Testis (tissue), 3 donors: ENCODE data around the gene TNS2. TPM values are rescaled to one million over a fixed set of nuclear protein-coding genes. Genes with fewer than 3 reads are reported as not detected.

Experiments
- DNase-seq: peaks from one replicate; pipeline ENCODE4 v3.0.0-alpha.2; 2019
- H3K27ac ChIP-seq, 2 donors: fragments of 200-600 bp; sonication (generic); one replicate each; pipeline ENCODE4 v1.5.1; 2019
- H3K27me3 ChIP-seq: fragments of 200-600 bp; sonication (generic); one replicate; pipeline ENCODE4 v1.5.1; 2019
- H3K36me3 ChIP-seq: fragments of 200-600 bp; sonication (generic); one replicate; pipeline ENCODE4 v1.5.1; 2017; ENCODE audit warnings: low read depth; ENCODE audit errors: missing control alignments
- H3K4me1 ChIP-seq: fragments of 200-600 bp; sonication (generic); one replicate; pipeline ENCODE4 v1.5.1; 2019
- H3K4me3 ChIP-seq, 2 donors: fragments of 200-600 bp; sonication (generic); one replicate each; pipeline ENCODE4 v1.5.1; 2017 to 2019
- H3K9me3 ChIP-seq: fragments of 200-600 bp; sonication (generic); one replicate; pipeline ENCODE4 v1.5.1; 2017
- CTCF ChIP-seq, 3 experiments: fragments of 450-650 bp in 2 of 3; fragments of 200-600 bp in 1 of 3; sonication (generic) in 1 of 3; IDR thresholded peaks; one replicate each; pipeline ENCODE4 v1.5.1; 2016 to 2019; ENCODE audit warnings: antibody characterized with exemption in 3 of 3, mild to moderate bottlenecking in 2 of 3, moderate library complexity in 1 of 3
- POLR2A ChIP-seq: fragments of 450-650 bp; IDR thresholded peaks from one replicate; pipeline ENCODE4 v1.6.1; 2017; ENCODE audit warnings: antibody characterized with exemption, mild to moderate bottlenecking, moderate library complexity
- WGBS, 2 donors: methylation state at CpG; one replicate each; pipeline ENCODE4 v1.1.5; 2018; 5-methylcytosine and 5-hydroxymethylcytosine counted together
- intact Hi-C: fragments of 100-400 bp; cut with DNase I; formaldehyde crosslinking; loops from one replicate; pipeline ENCODE4 v1.15.1; 2023; ENCODE audit warnings: low total_unique reads
- polyA plus RNA-seq: library from polyadenylated mRNA; stranded (reverse); fragments of 350-450 nt; fragmentation: Illumina TruSeq; extraction: RNeasy Lipid Tissue Mini Kit (QIAGEN cat#74804); gene quantifications from one replicate; pipeline ENCODE4 v1.2.3, GENCODE V29; 2014; ENCODE audit warnings: low read depth, low replicate concordance; ENCODE audit not compliant: insufficient read depth
- total RNA-seq, 2 donors: library from RNA; depleted of rRNA; stranded (reverse); fragments of >200 nt; gene quantifications; one replicate each; pipeline ENCODE4 v1.2.3, GENCODE V29; 2016

TNS2 gene
- total and polyA plus RNA-seq, 3 donors from 2014 or later, result 47.0 to 138 (median 108) TPM

- TF ChIP-seq CTCF (IDR thresholded peaks at IDR 0.05) (no peak), POLR2A (peak; percentile 91)
- H3K4me3 ChIP-seq, result peak overlapping the region; percentile 76 to 88
- H3K36me3 ChIP-seq, result no peaks in the 10 kb centered on the region
- WGBS, 2 donors, result 0% methylated on average over 29 to 32 of the region's 44 CpGs
- no peaks in the 10 kb centered on the region for H3K9me3 ChIP-seq
- H3K27me3 ChIP-seq, result no peaks in the 10 kb centered on the region
- intact Hi-C loops, result no loop called here
- H3K4me1 ChIP-seq, result peaks cover 64% of the 10 kb centered on the region
- H3K27ac ChIP-seq, result peak overlapping the region; percentile 94 to 99
- DNase-seq, result peak; percentile 93
Observed at GRCh38 chr12:53046655-53047220, 3.1 kb upstream of the TNS2 start.

GRCh38 chr12:53047221-53048032 lies 2.4 kb upstream of the TNS2 start:
- H3K4me1 ChIP-seq, result peaks cover 70% of the 10 kb centered on the region
- 0% methylated on average over 29 of the region's 94 CpGs; no CpG with 5 or more reads in 1 of the 2 donors for WGBS, 2 donors
- H3K27ac ChIP-seq, result peak overlapping the region; percentile 92 to 99
- peak overlapping the region; percentile 62 to 88 for H3K4me3 ChIP-seq
- no peaks in the 10 kb centered on the region for H3K27me3 ChIP-seq
- peak in 1 of 3 experiments; percentile 41 for TF ChIP-seq CTCF (IDR thresholded peaks at IDR 0.05)
- no peak for TF ChIP-seq POLR2A
- no peaks in the 10 kb centered on the region for H3K9me3 ChIP-seq
- intact Hi-C loops, result no loop called here
- H3K36me3 ChIP-seq, result no peaks in the 10 kb centered on the region
- peak; percentile 79 for DNase-seq

GRCh38 chr12:53048033-53048779 lies 1.7 kb upstream of the TNS2 start:
- WGBS, 2 donors, result 17 to 67% methylated on average over 1 to 10 of the region's 10 CpGs
- intact Hi-C loops, result no loop called here
- TF ChIP-seq POLR2A, result no peak
- TF ChIP-seq CTCF (IDR thresholded peaks at IDR 0.05), result peak in 1 of 3 experiments; percentile 15

GRCh38 chr12:53048780-53049401 lies 974 bp upstream of the TNS2 start:
- Histone ChIP-seq H3K27ac (peak overlapping the region; percentile 89 to 92), H3K27me3 (no peaks in the 10 kb centered on the region), H3K4me3 (peak overlapping the region; percentile 67 to 71), H3K4me1 (peaks cover 83% of the 10 kb centered on the region), H3K9me3 (no peaks in the 10 kb centered on the region), H3K36me3 (no peaks in the 10 kb centered on the region)
- WGBS, 2 donors, result 32 to 37% methylated on average over 6 of the region's 6 CpGs
- DNase-seq, result peak; percentile 68
- intact Hi-C loops, result no loop called here
- TF ChIP-seq CTCF (IDR thresholded peaks at IDR 0.05) (no peak), POLR2A (no peak)

More at GRCh38 chr12:53048033-53048779, 1.7 kb upstream of the TNS2 start:
- H3K4me3 ChIP-seq, result peak overlapping the region; percentile 62 to 66
- no peaks in the 10 kb centered on the region for H3K9me3 ChIP-seq
- H3K27ac ChIP-seq, result peak overlapping the region; percentile 89 to 92
- H3K36me3 ChIP-seq, result no peaks in the 10 kb centered on the region
- H3K27me3 ChIP-seq, result no peaks in the 10 kb centered on the region
- H3K4me1 ChIP-seq, result peaks cover 76% of the 10 kb centered on the region
- peak; percentile 67 for DNase-seq
